ENCODE results near the gene LCP2. TPM values are rescaled to one million over a fixed set of nuclear protein-coding genes. Genes with fewer than 3 reads are reported as not detected.

LCP2 gene
- total RNA-seq, 4 donors from 2014 or later, result 1.9 to 3.2 (median 2.3) TPM

DNA sequence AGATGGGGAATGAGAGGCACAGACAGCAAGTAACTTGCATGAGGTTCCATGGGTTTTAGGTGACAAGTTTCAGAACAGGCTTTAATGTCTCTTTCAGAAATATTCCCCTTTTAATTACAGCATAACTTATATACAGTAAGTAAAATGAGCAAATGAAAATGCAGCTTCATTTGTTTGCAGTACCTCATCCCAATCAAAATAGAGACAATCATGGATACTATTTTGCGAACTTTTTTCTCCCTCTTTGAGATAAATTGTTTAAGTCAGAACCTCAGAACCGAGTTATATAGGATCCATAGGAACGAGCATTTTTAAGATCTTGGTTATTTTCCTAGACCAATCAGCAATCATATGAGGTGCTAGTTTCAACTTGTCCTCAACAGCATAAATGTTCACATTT is 3.5 kb downstream of the LCP2 start:
- Histone ChIP-seq H3K9me3 (no peaks in the 10 kb centered on the region), H3K4me3 (no peak overlapping the region), H3K4me1 (peaks cover 0 to 3% of the 10 kb centered on the region in 2 donors), H3K36me3 (no peaks in the 10 kb centered on the region), H3K27ac (no peak overlapping the region), H3K27me3 (no peaks in the 10 kb centered on the region)
- ATAC-seq (no peak), DNase-seq (no peak)
- intact Hi-C loops (cut with DNase I; ENCODE audit: low total_unique reads) (no loop called here), in situ Hi-C loops (cut with MboI; ENCODE audit: low sequenced_read_pairs in 4 of 4) (no loop called here)
- TF ChIP-seq, protein P1, sequence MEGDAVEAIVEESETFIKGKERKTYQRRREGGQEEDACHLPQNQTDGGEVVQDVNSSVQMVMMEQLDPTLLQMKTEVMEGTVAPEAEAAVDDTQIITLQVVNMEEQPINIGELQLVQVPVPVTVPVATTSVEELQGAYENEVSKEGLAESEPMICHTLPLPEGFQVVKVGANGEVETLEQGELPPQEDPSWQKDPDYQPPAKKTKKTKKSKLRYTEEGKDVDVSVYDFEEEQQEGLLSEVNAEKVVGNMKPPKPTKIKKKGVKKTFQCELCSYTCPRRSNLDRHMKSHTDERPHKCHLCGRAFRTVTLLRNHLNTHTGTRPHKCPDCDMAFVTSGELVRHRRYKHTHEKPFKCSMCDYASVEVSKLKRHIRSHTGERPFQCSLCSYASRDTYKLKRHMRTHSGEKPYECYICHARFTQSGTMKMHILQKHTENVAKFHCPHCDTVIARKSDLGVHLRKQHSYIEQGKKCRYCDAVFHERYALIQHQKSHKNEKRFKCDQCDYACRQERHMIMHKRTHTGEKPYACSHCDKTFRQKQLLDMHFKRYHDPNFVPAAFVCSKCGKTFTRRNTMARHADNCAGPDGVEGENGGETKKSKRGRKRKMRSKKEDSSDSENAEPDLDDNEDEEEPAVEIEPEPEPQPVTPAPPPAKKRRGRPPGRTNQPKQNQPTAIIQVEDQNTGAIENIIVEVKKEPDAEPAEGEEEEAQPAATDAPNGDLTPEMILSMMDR (IDR thresholded peaks at IDR 0.05 in 4 of 5, conservative IDR thresholded peaks at IDR 0.05 in 1 of 5), result no peak
- no peak for TF ChIP-seq POLR2A (IDR thresholded peaks at IDR 0.05)

DNA sequence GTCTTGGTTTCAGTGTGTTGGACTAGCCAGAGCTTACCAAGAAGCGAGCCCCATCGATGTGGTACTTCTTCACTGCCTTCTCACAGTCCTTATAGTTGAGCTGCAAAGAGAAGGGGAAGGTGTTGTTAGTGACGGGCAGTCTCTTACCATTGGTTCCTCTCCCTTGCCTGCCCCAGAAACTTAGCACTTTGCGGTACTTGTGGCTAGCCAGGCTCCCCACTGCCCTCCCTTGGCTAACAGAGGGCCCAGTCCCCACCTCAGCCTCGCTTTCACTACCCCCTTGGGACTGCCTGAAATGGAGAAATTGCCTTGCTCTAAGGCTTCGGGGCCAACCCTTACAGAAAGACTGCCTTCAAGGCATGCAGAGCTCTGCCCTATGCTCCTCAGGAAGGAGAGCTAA is 4.3 kb downstream of the LCP2 start:
- Histone ChIP-seq H3K36me3 (no peaks in the 10 kb centered on the region), H3K27ac (no peak overlapping the region), H3K4me1 (peaks cover 0 to 3% of the 10 kb centered on the region in 2 donors), H3K27me3 (no peaks in the 10 kb centered on the region), H3K9me3 (no peaks in the 10 kb centered on the region), H3K4me3 (no peak overlapping the region)
- DNase-seq, result peak; percentile 29 to 37
- intact Hi-C loops (cut with DNase I; ENCODE audit: low total_unique reads), result no loop called here
- in situ Hi-C loops (cut with MboI; ENCODE audit: low sequenced_read_pairs in 4 of 4), result no loop called here
- ATAC-seq, result no peak
- no peak for TF ChIP-seq POLR2A (IDR thresholded peaks at IDR 0.05)

DNA sequence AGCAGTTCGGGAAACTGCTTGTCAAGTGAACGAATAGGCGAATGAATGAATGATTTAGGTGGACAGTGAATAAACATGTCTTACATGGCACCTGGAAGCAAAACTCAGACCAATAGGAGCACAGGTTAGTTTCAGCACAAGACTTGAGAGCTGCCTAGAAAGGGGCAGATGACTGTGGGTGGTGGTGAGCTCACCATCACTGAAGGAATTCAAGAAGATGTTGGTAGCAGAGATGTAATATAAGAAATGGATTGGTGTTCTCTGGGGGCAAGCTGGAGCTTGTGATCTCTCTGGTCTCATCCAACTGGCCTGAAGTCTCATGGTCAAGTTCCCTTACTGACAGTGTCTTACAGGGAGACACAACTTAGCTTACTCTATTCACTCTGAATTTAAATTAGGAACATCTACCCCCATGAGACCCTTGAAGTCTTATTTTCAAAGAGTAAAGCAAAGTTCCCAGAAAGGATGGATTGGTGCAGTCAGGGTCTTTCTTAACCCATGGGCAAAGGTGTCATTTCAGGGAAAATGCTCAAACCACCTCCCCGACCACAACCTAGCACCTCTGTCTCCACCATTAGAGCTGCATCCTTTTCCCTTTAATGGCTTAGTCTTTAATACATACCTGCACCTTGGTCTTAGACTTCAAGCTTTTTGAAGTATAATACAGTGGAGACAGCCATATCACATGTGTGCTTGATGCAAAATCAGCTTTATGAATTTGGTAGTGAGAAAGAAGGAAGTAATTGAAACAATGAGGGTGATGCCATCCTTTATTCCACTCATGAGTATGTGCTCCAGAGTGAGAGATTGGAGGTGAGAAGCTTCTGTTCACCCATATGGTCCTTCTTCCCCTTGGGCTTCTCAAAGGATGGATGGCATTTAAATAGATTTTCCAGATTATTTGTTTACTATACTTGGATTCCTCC is 5.1 kb downstream of the LCP2 start:
- Histone ChIP-seq H3K4me1 (no peaks in the 10 kb centered on the region), H3K27ac (no peak overlapping the region), H3K36me3 (no peaks in the 10 kb centered on the region), H3K4me3 (no peak overlapping the region), H3K9me3 (no peaks in the 10 kb centered on the region), H3K27me3 (no peaks in the 10 kb centered on the region)
- ATAC-seq, result no peak
- in situ Hi-C loops (cut with MboI; ENCODE audit: low sequenced_read_pairs in 4 of 4), result no loop called here
- no peak for DNase-seq
- intact Hi-C loops (cut with DNase I; ENCODE audit: low total_unique reads), result no loop called here
- TF ChIP-seq, protein P1 (IDR thresholded peaks at IDR 0.05 in 4 of 5, conservative IDR thresholded peaks at IDR 0.05 in 1 of 5), result no peak
- no peak for TF ChIP-seq POLR2A (IDR thresholded peaks at IDR 0.05)

DNA sequence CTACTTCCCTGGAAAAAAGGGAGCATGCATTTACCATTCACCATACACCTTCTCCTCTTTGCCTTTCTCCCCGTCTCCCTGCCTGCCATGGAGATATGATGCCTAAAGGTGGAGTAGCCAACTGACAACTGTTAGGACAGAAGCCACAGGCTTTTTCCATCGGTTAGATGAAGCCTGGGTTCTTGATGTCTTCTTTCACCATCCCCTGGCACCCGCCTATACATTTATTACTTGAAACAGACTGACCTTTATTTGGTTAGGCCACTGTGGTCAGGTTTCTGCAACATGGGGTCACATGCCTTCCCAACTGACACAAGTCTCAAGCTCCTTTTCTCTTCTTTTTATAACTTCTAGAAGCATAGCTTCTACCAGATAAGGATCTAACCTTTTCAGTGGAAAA is 7.1 kb downstream of the LCP2 start:
- no peaks in the 10 kb centered on the region for H3K4me1 ChIP-seq
- H3K9me3 ChIP-seq, result no peaks in the 10 kb centered on the region
- no peaks in the 10 kb centered on the region for H3K27me3 ChIP-seq
- in situ Hi-C loops (cut with MboI; ENCODE audit: low sequenced_read_pairs in 4 of 4) (no loop called here), intact Hi-C loops (cut with DNase I; ENCODE audit: low total_unique reads) (no loop called here)
- no peak for DNase-seq
- no peak overlapping the region for H3K4me3 ChIP-seq
- peak overlapping the region in 3 of 4 donors; percentile 45 to 66 (median 53) for H3K27ac ChIP-seq
- no peak for TF ChIP-seq POLR2A (IDR thresholded peaks at IDR 0.05)
- TF ChIP-seq, protein P1 (IDR thresholded peaks at IDR 0.05 in 4 of 5, conservative IDR thresholded peaks at IDR 0.05 in 1 of 5), result no peak
- ATAC-seq, result peak in 1 of 2 donors; percentile 21
- no peaks in the 10 kb centered on the region for H3K36me3 ChIP-seq

DNA sequence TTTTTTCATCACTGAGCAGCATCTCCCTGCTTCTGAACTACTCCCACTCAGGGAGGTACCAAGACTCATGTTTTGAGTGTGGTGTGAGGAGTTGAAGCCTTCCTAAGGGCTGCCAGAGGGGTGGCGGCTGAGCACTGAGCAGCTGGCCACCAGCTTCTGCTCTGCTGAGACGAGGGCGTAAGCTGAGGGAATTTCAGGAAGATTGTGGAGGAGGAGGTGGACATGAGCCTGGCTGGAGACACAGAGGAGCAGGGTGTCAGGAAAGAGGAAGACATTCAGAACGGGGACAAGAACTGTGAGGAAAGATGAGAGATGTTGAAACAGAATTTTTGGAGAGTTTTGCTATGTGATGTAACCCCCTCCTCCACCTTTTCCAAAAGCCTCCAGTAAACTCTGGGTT is 7.8 kb downstream of the LCP2 start:
- Histone ChIP-seq H3K27ac (peak overlapping the region; percentile 30 to 68 (median 52)), H3K36me3 (no peaks in the 10 kb centered on the region), H3K27me3 (no peaks in the 10 kb centered on the region), H3K9me3 (no peaks in the 10 kb centered on the region), H3K4me1 (no peaks in the 10 kb centered on the region), H3K4me3 (no peak overlapping the region)
- peak; percentile 65 to 69 for ATAC-seq
- DNase-seq, result peak in 1 of 2 donors; percentile 66
- intact Hi-C loops (cut with DNase I; ENCODE audit: low total_unique reads), result no loop called here
- TF ChIP-seq, protein P1 (IDR thresholded peaks at IDR 0.05 in 4 of 5, conservative IDR thresholded peaks at IDR 0.05 in 1 of 5), result no peak
- peak in 1 of 2 donors; percentile 19 for TF ChIP-seq POLR2A (IDR thresholded peaks at IDR 0.05)
- in situ Hi-C loops (cut with MboI; ENCODE audit: low sequenced_read_pairs in 4 of 4), result no loop called here

Measured in gastrocnemius medialis (tissue), 4 donors.